HG02759 (cell line): ENCODE measurements around the gene PRR13.
"Not testable (repeated sequence)": the region's sequence is repeated elsewhere in the genome, so short reads cannot be mapped to it uniquely, and the experiment has no call there.

Experiments used
- ATAC-seq: cut with Tn5 transposase; IDR thresholded peaks from one replicate; pipeline ENCODE4 v1.9.1; 2021; ENCODE audit warnings: mild to moderate bottlenecking, moderate library complexity; ENCODE audit not compliant: unreplicated experiment

The PRR13 gene

GRCh38 chr12:53467880-53468279 lies 26.3 kb downstream of the PRR13 start:
- no peak for ATAC-seq

GRCh38 chr12:53468282-53468681 lies 26.7 kb downstream of the PRR13 start:
- no peak for ATAC-seq

- ATAC-seq: no peak
These were observed 30.6 kb downstream of the PRR13 start for GRCh38 chr12:53472056-53472582.

- no peak for ATAC-seq
These were observed 32.5 kb downstream of the PRR13 start for GRCh38 chr12:53474077-53474476.

GRCh38 chr12:53474819-53475218 lies 33.3 kb downstream of the PRR13 start:
- ATAC-seq: no peak

- no peak for ATAC-seq
These were observed 35.3 kb downstream of the PRR13 start for GRCh38 chr12:53476769-53477209.

GRCh38 chr12:53478865-53479264 lies 37.3 kb downstream of the PRR13 start:
- ATAC-seq: no peak

- no peak for ATAC-seq
These were observed 37.8 kb downstream of the PRR13 start for GRCh38 chr12:53479331-53479730.

GRCh38 chr12:53480491-53481442 lies 39.2 kb downstream of the PRR13 start:
- no peak for ATAC-seq

- ATAC-seq: not testable (repeated sequence)
These were observed 39.9 kb downstream of the PRR13 start for GRCh38 chr12:53481458-53481857.

- no peak for ATAC-seq
These were observed 40.5 kb downstream of the PRR13 start for GRCh38 chr12:53481939-53482586.

GRCh38 chr12:53482626-53483168 lies 41.2 kb downstream of the PRR13 start:
- ATAC-seq: no peak

GRCh38 chr12:53483225-53483978 lies 41.9 kb downstream of the PRR13 start:
- ATAC-seq: no peak

GRCh38 chr12:53483979-53484377 lies 42.4 kb downstream of the PRR13 start:
- no peak for ATAC-seq

GRCh38 chr12:53484686-53485575 lies 43.4 kb downstream of the PRR13 start:
- ATAC-seq: no peak

- no peak for ATAC-seq
These were observed 44.6 kb downstream of the PRR13 start for GRCh38 chr12:53485955-53486735.

- no peak for ATAC-seq
These were observed 45.4 kb downstream of the PRR13 start for GRCh38 chr12:53486736-53487487.

GRCh38 chr12:53489242-53489864 lies 47.8 kb downstream of the PRR13 start:
- ATAC-seq: no peak
